ENCODE measurements around the gene TPCN1.

DNA sequence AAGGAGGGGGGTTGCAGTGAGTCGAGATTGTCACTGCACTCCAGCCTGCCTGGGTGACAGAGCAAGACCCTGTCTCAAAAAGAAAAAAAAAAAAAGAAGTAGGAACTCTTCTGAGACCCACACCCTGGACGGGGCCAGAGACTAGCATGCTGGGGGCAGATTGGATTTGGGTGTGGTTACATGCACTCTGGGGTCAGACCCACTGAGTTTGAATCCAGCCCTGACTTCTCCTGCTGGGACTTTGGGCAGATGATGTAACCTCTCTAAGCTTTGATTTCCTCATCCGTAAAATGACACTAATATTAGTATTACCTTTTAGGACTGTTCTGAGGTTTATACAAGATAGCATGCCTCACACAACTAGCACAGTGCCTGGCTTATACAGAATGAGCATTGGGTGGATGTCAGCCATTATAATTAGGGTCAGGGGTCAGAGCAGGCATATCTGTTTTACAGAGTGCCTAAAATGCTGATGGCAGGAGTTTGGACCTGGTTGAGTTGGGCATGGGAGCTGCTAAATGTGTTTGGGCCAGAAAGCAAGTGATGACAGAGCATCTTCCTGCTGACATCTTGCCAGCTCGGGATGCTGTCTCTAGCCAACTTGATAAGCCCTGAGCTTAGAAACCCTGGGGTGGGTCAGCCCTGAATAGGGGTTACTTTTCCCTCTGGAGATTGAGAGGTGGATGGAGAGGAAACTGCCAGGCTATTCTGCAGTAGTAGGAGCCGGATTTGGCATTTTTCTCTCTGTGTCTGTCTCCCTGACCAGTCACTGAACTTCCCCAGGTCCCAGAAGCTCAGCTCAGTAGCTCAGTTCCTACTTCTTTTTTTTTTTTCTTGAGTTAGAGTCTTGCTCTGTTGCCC, 15.5 kb downstream of the TPCN1 start:
- no peak for TF ChIP-seq FOXP2 (optimal IDR thresholded peaks at IDR 0.05; ENCODE audit: control extremely low read depth, extremely low read length, insufficient read depth)
- TF ChIP-seq POLR2AphosphoS5 (IDR thresholded peaks at IDR 0.05; ENCODE audit: borderline replicate concordance, low read depth, low read length): no peak
